Effector CD8-positive, alpha-beta T cell (primary cell): ENCODE measurements around the gene TM9SF1.
"Not testable (repeated sequence)": the region's sequence is repeated elsewhere in the genome, so short reads cannot be mapped to it uniquely, and the experiment has no call there.

Experiments
- DNase-seq: peaks from one replicate; lab custom pipeline; 2025; lab: John Stamatoyannopoulos, UW

TM9SF1 gene

GRCh38 chr14:24224618-24225071 is 29.4 kb upstream of the TM9SF1 start:
- DNase-seq = no peak

- not testable (repeated sequence) for DNase-seq
Measured at GRCh38 chr14:24222987-24223386, 27.7 kb upstream of the TM9SF1 start.

GRCh38 chr14:24219521-24219920 is 24.3 kb upstream of the TM9SF1 start:
- DNase-seq = no peak

GRCh38 chr14:24219080-24219479 is 23.8 kb upstream of the TM9SF1 start:
- no peak for DNase-seq

GRCh38 chr14:24216876-24217275 is 21.6 kb upstream of the TM9SF1 start:
- not testable (repeated sequence) for DNase-seq

GRCh38 chr14:24216345-24216699 is 21.1 kb upstream of the TM9SF1 start:
- no peak for DNase-seq

GRCh38 chr14:24215495-24216344 is 20.5 kb upstream of the TM9SF1 start, which contains the start of gene MDP1:
Gene MDP1 (minus strand): TSS chr14:24216066. CDS start chr14:24215955, 111 bp downstream.
- DNase-seq = peak; percentile 74

- DNase-seq = no peak
Measured at GRCh38 chr14:24213866-24214662, 18.8 kb upstream of the TM9SF1 start.

GRCh38 chr14:24212924-24213865 is 18.0 kb upstream of the TM9SF1 start, which contains the start of gene CHMP4A:
Gene CHMP4A (minus strand): TSS chr14:24213488. CDS start chr14:24213439, 49 bp downstream.
- DNase-seq = peak; percentile 91

- no peak for DNase-seq
Measured at GRCh38 chr14:24211311-24211710, 16.1 kb upstream of the TM9SF1 start.

GRCh38 chr14:24207625-24208024 is 12.4 kb upstream of the TM9SF1 start:
- DNase-seq = no peak

- DNase-seq = no peak
Measured at GRCh38 chr14:24207104-24207551, 11.9 kb upstream of the TM9SF1 start.

- no peak for DNase-seq
Measured at GRCh38 chr14:24206260-24207103, 11.2 kb upstream of the TM9SF1 start.

GRCh38 chr14:24204163-24205146 is 9.2 kb upstream of the TM9SF1 start:
- no peak for DNase-seq

- DNase-seq = not testable (repeated sequence)
Measured at GRCh38 chr14:24203249-24203886, 8.1 kb upstream of the TM9SF1 start.

GRCh38 chr14:24202538-24202937 is 7.3 kb upstream of the TM9SF1 start:
- not testable (repeated sequence) for DNase-seq

GRCh38 chr14:24198814-24199524 is 3.7 kb upstream of the TM9SF1 start:
- no peak for DNase-seq

GRCh38 chr14:24197056-24197450 is 1.8 kb upstream of the TM9SF1 start:
- DNase-seq = no peak
